ENCODE data around the gene SOX15. TPM values are rescaled to one million over a fixed set of nuclear protein-coding genes. Genes with fewer than 3 reads are reported as not detected.

Gene SOX15
- total and polyA plus RNA-seq, 2 experiments from 2014 or later, result 0.71 TPM; not detected in 1

DNA sequence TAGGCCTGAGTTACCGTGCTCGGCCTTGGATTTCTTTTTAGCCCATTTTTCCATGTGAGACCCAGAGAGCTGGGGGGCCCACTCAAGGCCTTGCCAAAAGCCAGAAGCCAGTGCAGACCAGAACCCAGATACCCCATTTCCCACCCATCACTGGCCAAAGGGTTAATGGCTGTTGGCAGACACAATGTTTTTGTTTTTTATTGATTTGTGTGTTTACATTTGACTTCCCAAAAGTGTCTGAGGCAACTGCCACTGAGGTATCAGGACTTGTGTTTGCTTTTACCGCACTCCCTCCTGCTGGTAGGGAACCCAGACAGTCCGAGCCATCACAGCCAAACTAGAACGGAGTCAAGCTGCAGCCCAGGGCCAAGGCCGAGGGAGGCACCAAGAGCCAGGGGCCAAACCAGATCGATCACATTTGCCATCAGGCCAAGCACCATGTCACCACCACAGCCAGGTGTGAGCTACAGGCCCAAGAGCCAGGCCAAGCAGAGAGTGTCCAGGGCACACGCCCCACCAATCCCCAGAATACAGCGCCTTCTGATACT, 48.7 kb downstream of the SOX15 start:
- no peaks in the 10 kb centered on the region for H3K9me2 ChIP-seq (ENCODE audit: insufficient read depth)
- no peaks in the 10 kb centered on the region for H3K27me3 ChIP-seq (replicated peaks; ENCODE audit: insufficient read depth)
- H3K36me3 ChIP-seq (ENCODE audit: low read depth), result no peaks in the 10 kb centered on the region
- no peak overlapping the region for H3K4me3 ChIP-seq
- no peaks in the 10 kb centered on the region for H3F3A ChIP-seq (ENCODE audit: insufficient read depth)
- H3K4me2 ChIP-seq (ENCODE audit: unreplicated experiment), result no peak overlapping the region
- no peak overlapping the region for H2AFZ ChIP-seq
- DNase-seq, result no peak
- no peak overlapping the region for H3K9ac ChIP-seq
- H3K4me1 ChIP-seq (ENCODE audit: insufficient read depth), result no peaks in the 10 kb centered on the region
- no peaks in the 10 kb centered on the region for H4K20me1 ChIP-seq (ENCODE audit: insufficient read depth)
- TF ChIP-seq EZH2phosphoT487 (IDR thresholded peaks at IDR 0.05; ENCODE audit: insufficient read depth, low read depth), result no peak
- TF ChIP-seq EZH2 (IDR thresholded peaks at IDR 0.05; ENCODE audit: insufficient read depth, poor library complexity, severe bottlenecking), result no peak
- no peak overlapping the region for H3K27ac ChIP-seq
- 82 to 86% methylated on average over 9 of the region's 9 CpGs for WGBS, 2 experiments (ENCODE audit: low coverage in 1 of 2, low lambda C conversion rate in 2 of 2, missing lambda C conversion rate in 2 of 2)
- in situ Hi-C loops (cut with MboI), result no loop called here
- no peaks in the 10 kb centered on the region for H3K9me3 ChIP-seq (ENCODE audit: low read depth)
- H3K79me2 ChIP-seq (ENCODE audit: insufficient read depth), result no peaks in the 10 kb centered on the region

DNA sequence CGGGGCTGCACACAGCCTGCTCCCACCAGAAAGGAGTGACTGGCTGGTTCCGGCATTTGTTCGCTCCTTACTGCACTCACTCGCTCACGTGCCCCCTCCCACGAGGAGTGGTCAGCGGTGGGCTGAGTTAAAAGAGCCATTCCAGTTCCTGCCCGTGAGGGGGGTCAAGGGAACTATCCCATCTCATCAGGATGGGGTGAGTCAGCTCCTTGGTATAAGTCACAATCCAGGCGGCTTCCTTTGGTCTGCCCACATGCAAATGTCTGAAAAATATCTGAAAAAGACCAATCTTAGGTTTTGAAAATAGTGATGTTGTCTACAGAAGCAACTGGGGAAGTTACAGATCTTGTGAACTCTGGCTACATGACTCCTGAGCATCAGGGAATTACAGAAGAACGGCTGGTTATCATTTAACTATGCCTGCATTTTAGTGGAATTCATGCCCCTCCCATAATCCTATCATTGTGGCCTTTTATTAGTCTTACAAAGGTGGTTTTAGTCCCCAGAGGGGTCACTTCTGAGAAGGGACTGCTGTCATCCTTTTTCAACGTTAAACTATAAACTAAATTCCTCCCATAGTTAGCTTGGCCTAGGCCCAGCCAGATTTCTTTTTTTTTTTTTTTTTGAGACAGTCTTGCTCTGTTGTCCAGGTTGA, 50.9 kb downstream of the SOX15 start:
- H4K20me1 ChIP-seq (ENCODE audit: insufficient read depth), result no peaks in the 10 kb centered on the region
- peak; percentile 23 for DNase-seq
- no peaks in the 10 kb centered on the region for H3K9me3 ChIP-seq (ENCODE audit: low read depth)
- H3K27me3 ChIP-seq (replicated peaks; ENCODE audit: insufficient read depth), result no peaks in the 10 kb centered on the region
- H3K4me2 ChIP-seq (ENCODE audit: unreplicated experiment), result no peak overlapping the region
- in situ Hi-C loops (cut with MboI), result no loop called here
- WGBS, 2 experiments (ENCODE audit: low coverage in 1 of 2, low lambda C conversion rate in 2 of 2, missing lambda C conversion rate in 2 of 2), result 52% methylated on average over 11 of the region's 11 CpGs
- H3K4me1 ChIP-seq (ENCODE audit: insufficient read depth), result no peaks in the 10 kb centered on the region
- no peaks in the 10 kb centered on the region for H3K9me2 ChIP-seq (ENCODE audit: insufficient read depth)
- H2AFZ ChIP-seq, result no peak overlapping the region
- H3K36me3 ChIP-seq (ENCODE audit: low read depth), result no peaks in the 10 kb centered on the region
- TF ChIP-seq EZH2phosphoT487 (IDR thresholded peaks at IDR 0.05; ENCODE audit: insufficient read depth, low read depth) (no peak), EZH2 (IDR thresholded peaks at IDR 0.05; ENCODE audit: insufficient read depth, poor library complexity, severe bottlenecking) (no peak)
- H3K9ac ChIP-seq, result no peak overlapping the region
- H3K79me2 ChIP-seq (ENCODE audit: insufficient read depth), result no peaks in the 10 kb centered on the region
- H3K27ac ChIP-seq, result no peak overlapping the region
- H3K4me3 ChIP-seq, result no peak overlapping the region
- H3F3A ChIP-seq (ENCODE audit: insufficient read depth), result no peaks in the 10 kb centered on the region

Small RNA genes within 50 kb of the gene (small RNA-seq; reads per million reads assigned to genes)
- gene CD68 (ENCODE audit: low read depth, low replicate concordance) (not detected), gene SNORA48 (ENCODE audit: low read depth, low replicate concordance) (not detected), gene SNORD10 (ENCODE audit: low read depth, low replicate concordance) (not detected)

Other genes with a start within 250 kb of the SOX15 start
- gene KCTD11, start 237.9 kb downstream of the SOX15 start, total RNA-seq (2014; rRNA removed; shearing (Covaris generic)), result 24.9 and 27.2 TPM in 2 replicates
- 15.5 and 16.2 TPM in 2 replicates for gene KCTD11, start 237.9 kb downstream of the SOX15 start, polyA plus RNA-seq (2016; fragmentation: Nextera tagmentation; extraction: Ambion mirVana)
- gene TMEM95, start 234.9 kb downstream of the SOX15 start, total RNA-seq (2014; rRNA removed; shearing (Covaris generic)), result not detected in 2 replicates
- not detected in 2 replicates for gene TMEM95, start 234.9 kb downstream of the SOX15 start, polyA plus RNA-seq (2016; fragmentation: Nextera tagmentation; extraction: Ambion mirVana)
- 0.43 and 2.7 TPM in 2 replicates for gene TNK1, start 209.0 kb downstream of the SOX15 start, total RNA-seq (2014; rRNA removed; shearing (Covaris generic))
- gene TNK1, start 209.0 kb downstream of the SOX15 start, polyA plus RNA-seq (2016; fragmentation: Nextera tagmentation; extraction: Ambion mirVana), result 1.1 and 1.2 TPM in 2 replicates
- 72.8 and 73.9 TPM in 2 replicates for gene PLSCR3, start 195.6 kb downstream of the SOX15 start, total RNA-seq (2014; rRNA removed; shearing (Covaris generic))
- gene PLSCR3, start 195.6 kb downstream of the SOX15 start, polyA plus RNA-seq (2016; fragmentation: Nextera tagmentation; extraction: Ambion mirVana), result 136 and 153 TPM in 2 replicates
- gene TMEM256, start 186.0 kb downstream of the SOX15 start, total RNA-seq (2014; rRNA removed; shearing (Covaris generic)), result 18.0 and 59.3 TPM in 2 replicates
- 40.1 and 44.2 TPM in 2 replicates for gene TMEM256, start 186.0 kb downstream of the SOX15 start, polyA plus RNA-seq (2016; fragmentation: Nextera tagmentation; extraction: Ambion mirVana)
- 8.0 and 9.5 TPM in 2 replicates for gene NLGN2, start 182.2 kb downstream of the SOX15 start, total RNA-seq (2014; rRNA removed; shearing (Covaris generic))
- gene NLGN2, start 182.2 kb downstream of the SOX15 start, polyA plus RNA-seq (2016; fragmentation: Nextera tagmentation; extraction: Ambion mirVana), result 3.3 and 3.5 TPM in 2 replicates
- gene SPEM1, start 169.8 kb downstream of the SOX15 start, total RNA-seq (2014; rRNA removed; shearing (Covaris generic)), result not detected in 2 replicates
- gene SPEM1, start 169.8 kb downstream of the SOX15 start, polyA plus RNA-seq (2016; fragmentation: Nextera tagmentation; extraction: Ambion mirVana), result not detected in 2 replicates
- gene SPEM2, start 164.5 kb downstream of the SOX15 start, total RNA-seq (2014; rRNA removed; shearing (Covaris generic)), result not detected in 2 replicates
- not detected in 2 replicates for gene SPEM2, start 164.5 kb downstream of the SOX15 start, polyA plus RNA-seq (2016; fragmentation: Nextera tagmentation; extraction: Ambion mirVana)
- not detected in 2 replicates for gene SPEM3, start 161.2 kb downstream of the SOX15 start, total RNA-seq (2014; rRNA removed; shearing (Covaris generic))
- gene SPEM3, start 161.2 kb downstream of the SOX15 start, polyA plus RNA-seq (2016; fragmentation: Nextera tagmentation; extraction: Ambion mirVana), result not detected in 2 replicates
- 3.2 and 7.7 TPM in 2 replicates for gene TMEM102, start 154.7 kb downstream of the SOX15 start, total RNA-seq (2014; rRNA removed; shearing (Covaris generic))
- 3.4 and 4.3 TPM in 2 replicates for gene TMEM102, start 154.7 kb downstream of the SOX15 start, polyA plus RNA-seq (2016; fragmentation: Nextera tagmentation; extraction: Ambion mirVana)
- gene FGF11, start 150.6 kb downstream of the SOX15 start, total RNA-seq (2014; rRNA removed; shearing (Covaris generic)), result not detected in 2 replicates
- 0.22 and 0.36 TPM in 2 replicates for gene FGF11, start 150.6 kb downstream of the SOX15 start, polyA plus RNA-seq (2016; fragmentation: Nextera tagmentation; extraction: Ambion mirVana)
- 3.9 and 4.9 TPM in 2 replicates for gene CHRNB1, start 145.0 kb downstream of the SOX15 start, total RNA-seq (2014; rRNA removed; shearing (Covaris generic))
- 3.5 and 4.2 TPM in 2 replicates for gene CHRNB1, start 145.0 kb downstream of the SOX15 start, polyA plus RNA-seq (2016; fragmentation: Nextera tagmentation; extraction: Ambion mirVana)
- gene ZBTB4, start 110.5 kb downstream of the SOX15 start, total RNA-seq (2014; rRNA removed; shearing (Covaris generic)), result 32.9 and 35.9 TPM in 2 replicates
- 17.7 and 18.2 TPM in 2 replicates for gene ZBTB4, start 110.5 kb downstream of the SOX15 start, polyA plus RNA-seq (2016; fragmentation: Nextera tagmentation; extraction: Ambion mirVana)
- not detected in 2 replicates for gene SLC35G6, start 108.6 kb downstream of the SOX15 start, total RNA-seq (2014; rRNA removed; shearing (Covaris generic))
- gene SLC35G6, start 108.6 kb downstream of the SOX15 start, polyA plus RNA-seq (2016; fragmentation: Nextera tagmentation; extraction: Ambion mirVana), result 0.14 TPM in 1 of 2 replicates, not detected in the other
- gene POLR2A, start 105.7 kb downstream of the SOX15 start, total RNA-seq (2014; rRNA removed; shearing (Covaris generic)), result 45.9 and 46.2 TPM in 2 replicates
- gene POLR2A, start 105.7 kb downstream of the SOX15 start, polyA plus RNA-seq (2016; fragmentation: Nextera tagmentation; extraction: Ambion mirVana), result 74.1 and 75.7 TPM in 2 replicates
- gene TNFSF12, start 41.0 kb downstream of the SOX15 start, total RNA-seq (2014; rRNA removed; shearing (Covaris generic)), result 21.9 and 34.3 TPM in 2 replicates
- gene TNFSF12, start 41.0 kb downstream of the SOX15 start, polyA plus RNA-seq (2016; fragmentation: Nextera tagmentation; extraction: Ambion mirVana), result 14.0 and 18.7 TPM in 2 replicates
- gene TNFSF13, start 31.3 kb downstream of the SOX15 start, total RNA-seq (2014; rRNA removed; shearing (Covaris generic)), result 1.5 TPM in 1 of 2 replicates, not detected in the other
- 1.4 and 2.0 TPM in 2 replicates for gene TNFSF13, start 31.3 kb downstream of the SOX15 start, polyA plus RNA-seq (2016; fragmentation: Nextera tagmentation; extraction: Ambion mirVana)
- gene SENP3, start 28.2 kb downstream of the SOX15 start, total RNA-seq (2014; rRNA removed; shearing (Covaris generic)), result 82.5 and 111 TPM in 2 replicates
- gene SENP3, start 28.2 kb downstream of the SOX15 start, polyA plus RNA-seq (2016; fragmentation: Nextera tagmentation; extraction: Ambion mirVana), result 1.3 and 1.9 TPM in 2 replicates
- 51.1 and 55.0 TPM in 2 replicates for gene CD68, start 10.5 kb downstream of the SOX15 start, total RNA-seq (2014; rRNA removed; shearing (Covaris generic))
- 84.5 and 88.1 TPM in 2 replicates for gene CD68, start 10.5 kb downstream of the SOX15 start, polyA plus RNA-seq (2016; fragmentation: Nextera tagmentation; extraction: Ambion mirVana)
- gene MPDU1, start 6.2 kb downstream of the SOX15 start, total RNA-seq (2014; rRNA removed; shearing (Covaris generic)), result 127 and 195 TPM in 2 replicates
- 63.2 and 65.9 TPM in 2 replicates for gene MPDU1, start 6.2 kb downstream of the SOX15 start, polyA plus RNA-seq (2016; fragmentation: Nextera tagmentation; extraction: Ambion mirVana)
- gene FXR2, start 24.8 kb upstream of the SOX15 start, total RNA-seq (2014; rRNA removed; shearing (Covaris generic)), result 44.5 and 57.1 TPM in 2 replicates
- gene FXR2, start 24.8 kb upstream of the SOX15 start, polyA plus RNA-seq (2016; fragmentation: Nextera tagmentation; extraction: Ambion mirVana), result 10.9 and 13.5 TPM in 2 replicates
- 21.5 and 31.8 TPM in 2 replicates for gene SAT2, start 37.7 kb upstream of the SOX15 start, total RNA-seq (2014; rRNA removed; shearing (Covaris generic))
- gene SAT2, start 37.7 kb upstream of the SOX15 start, polyA plus RNA-seq (2016; fragmentation: Nextera tagmentation; extraction: Ambion mirVana), result 41.4 and 43.5 TPM in 2 replicates
- gene SHBG, start 40.0 kb upstream of the SOX15 start, total RNA-seq (2014; rRNA removed; shearing (Covaris generic)), result 6.1 TPM in 1 of 2 replicates, not detected in the other
- 0.96 and 1.0 TPM in 2 replicates for gene SHBG, start 40.0 kb upstream of the SOX15 start, polyA plus RNA-seq (2016; fragmentation: Nextera tagmentation; extraction: Ambion mirVana)
- not detected in 2 replicates for gene ATP1B2, start 60.8 kb upstream of the SOX15 start, total RNA-seq (2014; rRNA removed; shearing (Covaris generic))
- gene ATP1B2, start 60.8 kb upstream of the SOX15 start, polyA plus RNA-seq (2016; fragmentation: Nextera tagmentation; extraction: Ambion mirVana), result 0.24 TPM in 1 of 2 replicates, not detected in the other
- gene TP53, start 97.4 kb upstream of the SOX15 start, total RNA-seq (2014; rRNA removed; shearing (Covaris generic)), result 26.2 and 42.7 TPM in 2 replicates
- gene TP53, start 97.4 kb upstream of the SOX15 start, polyA plus RNA-seq (2016; fragmentation: Nextera tagmentation; extraction: Ambion mirVana), result 29.8 and 30.8 TPM in 2 replicates
- 1.6 and 5.9 TPM in 2 replicates for gene WRAP53, start 98.4 kb upstream of the SOX15 start, total RNA-seq (2014; rRNA removed; shearing (Covaris generic))
- gene WRAP53, start 98.4 kb upstream of the SOX15 start, polyA plus RNA-seq (2016; fragmentation: Nextera tagmentation; extraction: Ambion mirVana), result 11.8 and 13.1 TPM in 2 replicates
- 1.8 and 3.0 TPM in 2 replicates for gene EFNB3, start 115.1 kb upstream of the SOX15 start, total RNA-seq (2014; rRNA removed; shearing (Covaris generic))
- 0.96 and 0.99 TPM in 2 replicates for gene EFNB3, start 115.1 kb upstream of the SOX15 start, polyA plus RNA-seq (2016; fragmentation: Nextera tagmentation; extraction: Ambion mirVana)
- not detected in 2 replicates for gene DNAH2, start 127.7 kb upstream of the SOX15 start, total RNA-seq (2014; rRNA removed; shearing (Covaris generic))
- not detected in 2 replicates for gene DNAH2, start 127.7 kb upstream of the SOX15 start, polyA plus RNA-seq (2016; fragmentation: Nextera tagmentation; extraction: Ambion mirVana)
- gene KDM6B, start 244.1 kb upstream of the SOX15 start, total RNA-seq (2014; rRNA removed; shearing (Covaris generic)), result 0.76 and 1.3 TPM in 2 replicates
- gene KDM6B, start 244.1 kb upstream of the SOX15 start, polyA plus RNA-seq (2016; fragmentation: Nextera tagmentation; extraction: Ambion mirVana), result 1.6 and 2.3 TPM in 2 replicates